ENCODE data around the gene COL25A1. TPM values are rescaled to one million over a fixed set of nuclear protein-coding genes. Genes with fewer than 3 reads are reported as not detected.
A peak's percentile ranks its signal among the peaks of the same experiment; 100 is the strongest.

Gene COL25A1
- total RNA-seq, 1 donor from 2014 or later = 14.1 TPM

DNA sequence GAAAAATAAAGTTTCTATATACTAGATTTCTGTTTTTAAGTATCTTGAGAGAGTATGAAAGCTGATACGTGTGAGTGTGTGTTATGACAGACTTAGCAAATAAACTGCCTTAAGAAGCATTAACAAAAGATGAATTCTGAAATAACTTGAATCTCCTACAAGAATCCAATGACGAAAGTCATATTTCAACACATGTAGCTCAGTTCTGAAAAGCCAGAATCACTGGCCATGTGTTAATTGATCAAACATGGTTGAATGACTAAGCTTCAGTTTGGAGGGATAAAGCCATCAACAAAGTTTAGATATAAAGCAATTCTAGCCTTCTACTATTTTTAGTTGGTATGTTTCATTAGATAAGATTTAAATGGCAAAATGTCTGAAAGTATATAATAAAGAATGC lies 451.1 kb downstream of the COL25A1 start:
- no peak for DNase-seq

DNA sequence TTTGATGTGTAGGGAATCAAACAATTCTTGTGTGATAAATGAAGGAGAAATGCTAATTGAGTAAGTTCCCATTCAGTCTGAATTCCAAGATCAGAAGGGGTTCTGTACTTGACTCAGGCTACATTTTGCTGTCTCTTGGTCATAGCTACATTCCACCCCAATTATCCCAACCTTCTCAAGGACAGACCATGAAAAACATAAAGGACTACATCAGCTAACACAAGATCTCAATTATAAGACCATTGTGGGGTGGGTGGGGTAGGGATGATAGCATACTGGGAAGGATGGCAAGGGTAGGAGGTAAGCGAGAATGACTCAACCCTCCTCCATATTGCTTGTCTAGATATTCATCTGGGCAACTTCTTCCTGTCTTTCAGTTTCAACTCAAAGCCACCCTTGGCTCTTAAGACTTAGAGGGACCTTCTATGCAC lies 452.2 kb downstream of the COL25A1 start:
- no peak for DNase-seq

DNA sequence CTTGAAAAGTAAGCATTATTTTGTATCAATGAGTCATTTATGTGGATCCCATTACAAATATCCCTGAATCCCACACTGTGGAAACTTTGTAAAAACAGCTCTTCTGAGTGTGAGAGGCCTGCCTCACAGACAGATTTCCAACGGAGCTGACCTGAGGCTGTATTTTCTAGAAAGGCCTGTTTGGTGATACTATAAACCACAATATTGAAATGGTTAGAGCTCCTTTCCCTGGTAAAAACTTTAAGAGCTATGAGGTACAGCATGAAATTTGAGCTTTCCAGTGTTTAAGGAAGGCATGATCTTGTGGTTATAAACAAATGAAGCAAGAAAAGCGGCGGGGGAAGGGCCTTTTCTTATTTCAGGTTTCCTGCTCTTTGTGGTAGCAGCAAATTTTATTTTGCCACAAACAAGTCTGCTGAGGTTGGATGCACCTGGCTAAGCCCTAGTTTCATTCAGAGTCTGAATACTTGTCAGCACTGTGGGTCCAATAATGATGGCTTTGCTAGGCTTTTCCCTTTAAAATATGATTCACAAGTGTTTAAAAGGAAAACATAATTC lies 452.8 kb downstream of the COL25A1 start:
- peak; percentile 27 for DNase-seq

DNA sequence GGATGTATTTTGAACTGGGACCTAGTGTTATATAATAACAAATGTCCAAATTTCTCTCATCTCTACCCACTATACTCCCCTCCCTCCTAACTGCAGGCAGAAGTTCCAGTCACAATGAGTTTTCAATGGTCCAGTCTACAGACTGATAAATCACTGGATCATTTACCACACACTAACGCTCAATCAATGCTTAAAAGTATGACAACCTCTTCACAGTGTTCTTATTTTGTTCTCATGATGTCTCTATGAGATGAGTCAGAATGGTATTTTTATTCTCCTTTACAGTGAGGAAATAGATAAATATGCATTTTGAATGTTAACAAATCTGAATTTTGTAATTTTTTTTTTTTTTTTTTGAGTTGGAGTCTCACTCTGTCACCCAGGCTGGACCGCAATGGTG lies 455.9 kb downstream of the COL25A1 start:
- no peak for DNase-seq

DNA sequence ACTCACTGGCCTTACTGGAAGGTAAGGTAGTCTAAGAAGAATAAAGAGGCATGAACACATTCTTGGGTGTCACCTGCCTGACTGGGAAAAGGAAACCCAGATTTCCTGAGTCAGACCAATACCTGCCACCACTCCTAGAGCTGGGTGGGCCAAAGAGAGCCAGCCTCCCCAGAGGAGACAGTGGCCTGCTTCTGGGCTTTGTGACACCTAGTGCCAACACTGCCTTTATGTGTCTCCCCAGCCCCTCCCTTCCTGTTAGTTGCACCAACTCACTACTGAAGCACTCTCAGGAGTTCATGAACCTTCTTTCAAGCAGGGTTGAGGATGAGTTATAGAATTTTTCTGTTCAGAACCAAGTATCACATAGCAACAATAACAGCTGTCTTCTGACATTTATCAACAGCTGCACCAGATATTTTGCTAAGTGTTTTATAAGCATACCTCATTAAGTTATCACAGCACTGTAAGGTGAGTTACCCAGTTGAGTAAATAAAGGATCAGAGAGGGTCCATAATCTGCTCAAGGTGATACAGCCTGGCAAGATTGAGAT lies 462.0 kb downstream of the COL25A1 start:
- no peak for DNase-seq

DNA sequence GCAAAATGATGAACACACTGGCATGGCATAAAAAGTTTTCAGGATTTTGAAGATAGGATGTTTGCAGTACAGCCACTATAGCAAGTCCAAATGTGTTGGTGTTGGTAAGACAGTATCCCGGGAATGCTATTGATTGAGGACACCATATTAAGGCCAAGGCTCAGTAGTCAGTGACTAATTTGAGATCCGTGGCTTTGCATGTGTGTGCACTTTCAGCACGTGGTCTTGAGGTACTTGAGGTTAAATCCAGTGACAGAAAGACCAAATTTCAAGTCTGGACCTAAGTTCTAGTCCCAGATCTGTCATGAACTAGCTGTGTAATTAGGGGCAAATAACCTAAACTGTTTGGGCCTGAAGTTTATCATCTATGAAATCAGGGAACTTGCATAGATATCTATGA lies 463.1 kb downstream of the COL25A1 start:
- DNase-seq = no peak

DNA sequence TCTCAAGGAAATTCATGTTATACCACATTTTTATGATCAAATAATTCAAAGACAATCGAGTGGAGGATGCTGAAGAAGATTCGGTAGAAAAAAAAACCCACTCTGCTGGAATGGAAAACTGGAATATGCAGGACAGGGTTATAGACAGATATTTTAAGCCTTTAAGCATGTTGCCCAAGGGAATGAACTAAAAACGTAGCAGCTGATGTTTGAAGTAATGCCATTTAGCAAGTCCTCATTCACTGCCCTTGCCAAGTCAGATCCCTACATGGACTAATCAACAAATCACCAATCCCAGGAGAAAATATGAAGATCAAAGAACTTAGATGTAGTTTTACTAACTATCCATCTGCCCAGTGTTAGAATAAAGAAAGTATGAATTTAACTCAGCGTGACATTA lies 464.0 kb downstream of the COL25A1 start:
- peak; percentile 66 for DNase-seq

DNA sequence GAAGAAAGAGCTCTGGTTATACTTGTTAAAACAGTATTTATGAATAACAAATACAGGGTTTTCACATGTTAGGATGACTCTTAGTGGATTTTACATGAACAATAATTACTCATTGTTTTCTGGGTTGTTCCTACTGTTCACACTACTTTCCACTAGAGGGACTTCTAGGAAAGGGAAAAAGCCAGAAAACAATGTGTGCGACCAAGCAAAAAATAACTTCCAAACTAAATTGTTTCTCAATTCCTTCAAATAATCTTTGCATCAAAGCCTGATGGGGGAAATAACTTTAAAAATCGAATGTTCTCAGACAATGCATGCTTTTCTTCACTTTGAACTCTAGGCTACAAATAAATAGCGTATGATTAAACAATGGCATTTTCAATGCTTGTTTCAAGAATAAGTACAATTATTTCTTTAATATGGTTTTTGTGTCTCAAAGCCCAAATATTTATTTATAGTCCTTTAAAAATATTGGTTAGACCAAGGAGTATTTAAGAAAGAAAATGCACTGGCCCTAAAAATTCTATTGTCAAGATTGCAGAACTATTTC lies 467.5 kb downstream of the COL25A1 start:
- peak; percentile 74 for DNase-seq

DNA sequence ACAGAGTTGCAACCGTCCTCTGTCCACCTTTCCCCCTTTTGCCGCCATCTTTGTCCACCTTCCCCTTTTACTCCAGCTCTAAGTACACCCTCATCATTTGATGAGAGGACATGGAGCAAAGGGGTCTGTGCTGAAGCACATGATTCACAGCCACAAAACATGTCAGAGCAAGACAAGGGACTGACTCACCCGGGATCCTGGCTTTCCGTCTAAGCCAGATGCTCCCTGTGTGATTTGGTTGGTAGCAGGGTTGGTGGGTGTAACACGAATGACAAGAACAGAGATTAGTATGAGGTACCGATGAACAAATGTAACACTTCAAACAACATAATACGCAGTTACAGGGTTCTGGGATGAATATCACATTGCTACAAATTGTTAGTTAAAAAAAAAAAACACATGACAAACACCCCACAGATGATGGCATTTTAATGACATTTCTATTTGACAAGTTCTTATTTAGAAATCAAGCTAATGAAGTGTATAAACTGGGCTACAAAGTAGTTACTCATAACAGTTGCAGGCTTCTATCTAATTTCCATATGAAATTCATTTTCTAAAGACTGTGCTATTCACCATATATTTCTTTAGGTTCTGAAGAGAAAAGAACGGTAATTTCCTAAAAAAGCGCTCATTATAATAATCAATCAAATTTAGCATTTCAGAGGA lies 468.2 kb downstream of the COL25A1 start:
- DNase-seq = no peak

DNA sequence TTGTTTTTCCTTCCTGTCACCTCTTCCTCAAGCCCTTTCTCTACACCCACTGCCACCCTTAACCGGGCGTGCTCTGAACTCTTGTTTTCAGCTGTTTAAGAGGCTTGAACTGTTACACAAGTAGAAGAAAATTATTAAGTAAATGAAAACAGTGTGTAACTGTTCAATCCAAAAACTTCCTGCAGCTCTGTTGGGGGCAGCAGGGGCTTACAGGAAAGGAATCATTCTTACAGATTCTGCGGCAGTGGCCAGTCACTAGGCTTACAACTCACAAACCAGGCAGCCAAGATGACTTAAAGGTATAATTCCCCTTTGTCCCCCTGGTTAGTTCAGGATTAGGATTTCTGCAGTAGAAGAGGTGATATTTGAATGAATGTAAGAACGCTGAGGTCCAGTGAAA lies 469.4 kb downstream of the COL25A1 start:
- DNase-seq = no peak

DNA sequence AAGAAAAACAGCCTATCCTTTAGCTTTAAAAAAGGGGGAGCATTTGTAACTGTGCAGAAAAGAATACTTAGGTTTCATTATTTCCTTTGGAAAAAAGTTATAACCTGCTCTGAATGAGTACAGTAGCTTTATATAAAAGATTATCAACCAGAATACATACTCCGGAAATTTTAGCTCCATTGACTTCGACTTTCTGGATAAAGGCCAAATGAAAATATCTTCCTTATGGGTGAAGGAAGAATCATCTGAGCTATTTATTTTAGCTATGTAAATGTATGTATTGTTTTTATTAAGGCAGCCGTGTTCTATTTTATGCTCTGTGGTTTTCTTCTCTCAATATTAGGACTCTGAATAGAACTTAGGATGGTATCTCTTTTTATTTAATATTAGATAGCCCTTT lies 470.6 kb downstream of the COL25A1 start:
- DNase-seq = peak; percentile 23

DNA sequence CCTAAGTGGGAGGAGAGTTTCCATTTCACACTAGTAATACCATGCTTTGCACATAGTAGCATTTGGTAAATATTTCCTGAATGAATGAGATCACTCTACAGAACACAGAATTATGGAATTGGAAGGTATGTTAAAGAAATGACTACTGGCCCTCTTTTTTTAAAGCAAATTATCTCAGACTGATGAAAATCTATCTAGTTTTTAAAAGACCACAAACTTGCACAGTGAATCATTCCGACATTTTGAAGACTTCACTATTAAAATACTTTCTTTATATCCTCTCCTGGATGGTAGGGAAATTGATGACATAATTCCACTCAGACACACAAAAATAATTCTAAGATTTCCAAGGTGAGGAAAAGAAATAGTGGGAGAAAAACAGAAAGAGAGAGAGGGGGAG lies 471.2 kb downstream of the COL25A1 start:
- DNase-seq = no peak

DNA sequence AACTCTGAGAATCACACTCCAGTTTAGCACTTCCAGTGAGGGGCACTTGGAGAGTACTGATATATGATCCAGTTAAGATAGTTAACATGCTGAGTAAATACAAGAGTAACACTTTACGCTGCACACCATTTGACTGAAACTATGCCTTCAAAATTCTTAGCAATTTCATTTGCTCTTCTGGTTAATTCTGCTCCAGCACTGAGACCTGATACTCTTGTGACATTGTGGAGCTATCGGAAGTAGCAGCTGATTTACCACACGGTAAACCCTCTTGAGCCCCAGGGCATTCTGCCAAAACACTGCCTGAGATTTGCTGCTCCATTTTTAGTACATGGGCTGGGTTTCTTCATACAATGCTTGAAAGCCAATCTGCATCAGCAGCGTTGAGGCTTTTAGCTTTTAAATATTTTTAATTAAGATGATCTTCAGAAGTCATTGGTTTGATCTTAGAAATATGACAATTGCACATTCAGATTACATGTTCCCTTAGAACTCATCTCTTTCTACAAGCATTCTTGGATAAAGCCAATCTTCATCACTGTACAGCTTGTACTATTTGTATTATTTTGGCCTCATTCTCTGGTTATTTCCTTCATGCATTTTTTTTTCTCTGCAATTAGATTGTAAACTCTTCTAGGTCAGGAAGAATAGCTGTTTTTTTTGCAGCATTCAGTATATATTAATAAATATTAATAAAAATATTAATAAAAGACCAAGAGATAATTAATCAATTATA lies 471.8 kb downstream of the COL25A1 start:
- DNase-seq = peak; percentile 93

DNA sequence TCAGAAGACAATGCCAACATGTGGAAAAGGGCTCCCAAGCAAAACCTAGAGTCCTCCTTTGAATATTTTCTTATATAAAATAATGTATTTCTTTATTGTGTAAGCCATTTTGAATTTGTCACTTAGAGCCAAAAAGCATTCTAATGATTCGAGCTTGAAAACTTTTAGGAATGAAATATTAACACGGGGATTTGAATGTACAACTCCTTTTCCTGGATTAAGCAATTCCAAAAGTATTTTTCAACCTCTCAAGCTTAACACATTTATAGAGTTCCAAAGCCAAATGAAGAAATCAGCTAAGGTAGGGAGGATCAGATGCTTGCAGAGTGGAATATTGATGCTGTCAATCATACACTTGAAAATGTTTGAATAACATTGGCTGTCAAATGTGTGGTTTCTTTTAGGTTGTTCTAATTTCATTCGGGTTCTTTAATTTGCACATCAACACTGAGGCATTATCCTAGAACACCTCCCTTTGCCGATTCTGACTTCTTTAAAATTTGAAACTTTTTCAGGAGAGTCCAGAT lies 472.4 kb downstream of the COL25A1 start:
- DNase-seq = no peak

DNA sequence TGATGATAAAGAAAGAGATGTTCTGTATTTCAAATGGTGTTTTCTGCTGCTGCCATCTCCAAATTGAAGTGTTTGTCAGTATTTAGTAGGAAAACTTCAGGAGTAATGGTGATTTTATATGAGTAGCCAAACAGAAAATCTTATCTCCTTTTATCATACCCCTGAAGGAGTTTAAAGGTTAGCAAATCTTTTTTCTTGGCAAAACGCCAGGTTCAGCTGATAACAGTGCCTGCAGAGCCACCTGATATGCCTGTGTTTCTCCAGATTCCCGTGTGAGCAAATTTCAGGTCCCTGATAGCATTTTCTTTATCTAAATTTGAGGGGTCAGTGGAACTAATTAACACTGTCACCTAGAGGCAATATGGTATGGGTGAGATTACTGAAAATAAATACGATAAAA lies 473.8 kb downstream of the COL25A1 start:
- DNase-seq = no peak

DNA sequence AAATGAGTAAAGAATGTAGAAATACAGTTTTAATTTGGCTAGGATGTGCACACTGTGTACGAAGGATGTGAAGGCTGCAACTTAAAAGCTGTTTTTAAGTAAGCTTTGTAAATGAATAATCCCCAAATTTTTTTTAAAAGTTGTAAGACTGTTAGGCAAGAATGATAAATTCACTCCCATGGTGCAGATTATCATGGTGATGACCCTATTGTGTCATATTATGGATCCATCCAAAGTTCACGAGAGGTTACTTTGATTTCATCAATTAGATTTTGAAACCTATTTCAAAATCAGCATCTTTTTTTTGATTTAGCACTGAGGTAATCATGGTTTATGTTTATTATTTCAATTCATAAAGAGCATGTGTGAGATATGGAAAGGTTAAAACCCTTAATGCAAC lies 476.7 kb downstream of the COL25A1 start:
- no peak for DNase-seq

DNA sequence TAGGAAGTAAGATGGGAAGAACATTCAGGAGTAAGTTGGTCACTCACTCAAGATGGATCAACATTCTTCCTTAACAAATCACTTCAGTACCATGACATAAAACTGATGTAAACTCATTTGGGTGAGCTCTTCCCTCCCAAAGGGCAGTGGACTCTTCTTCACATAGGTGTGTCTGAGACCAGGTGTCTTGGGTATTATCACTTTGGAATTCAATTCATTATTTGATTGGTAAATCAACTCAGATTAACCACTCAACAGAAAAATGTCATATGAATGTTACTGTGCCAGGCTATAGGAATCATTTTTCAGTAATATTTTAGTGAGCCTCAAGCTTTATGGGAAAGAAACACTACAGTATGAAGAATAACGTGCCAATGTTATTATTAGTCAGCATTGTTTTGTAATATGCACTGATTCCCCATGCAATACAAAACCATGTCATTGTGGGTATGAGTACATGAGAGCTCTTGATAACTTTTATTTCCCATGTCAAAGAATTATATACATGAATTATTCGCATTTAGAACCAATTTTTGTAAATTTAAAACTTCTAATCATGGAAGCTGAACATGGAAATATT lies 481.0 kb downstream of the COL25A1 start:
- no peak for DNase-seq

DNA sequence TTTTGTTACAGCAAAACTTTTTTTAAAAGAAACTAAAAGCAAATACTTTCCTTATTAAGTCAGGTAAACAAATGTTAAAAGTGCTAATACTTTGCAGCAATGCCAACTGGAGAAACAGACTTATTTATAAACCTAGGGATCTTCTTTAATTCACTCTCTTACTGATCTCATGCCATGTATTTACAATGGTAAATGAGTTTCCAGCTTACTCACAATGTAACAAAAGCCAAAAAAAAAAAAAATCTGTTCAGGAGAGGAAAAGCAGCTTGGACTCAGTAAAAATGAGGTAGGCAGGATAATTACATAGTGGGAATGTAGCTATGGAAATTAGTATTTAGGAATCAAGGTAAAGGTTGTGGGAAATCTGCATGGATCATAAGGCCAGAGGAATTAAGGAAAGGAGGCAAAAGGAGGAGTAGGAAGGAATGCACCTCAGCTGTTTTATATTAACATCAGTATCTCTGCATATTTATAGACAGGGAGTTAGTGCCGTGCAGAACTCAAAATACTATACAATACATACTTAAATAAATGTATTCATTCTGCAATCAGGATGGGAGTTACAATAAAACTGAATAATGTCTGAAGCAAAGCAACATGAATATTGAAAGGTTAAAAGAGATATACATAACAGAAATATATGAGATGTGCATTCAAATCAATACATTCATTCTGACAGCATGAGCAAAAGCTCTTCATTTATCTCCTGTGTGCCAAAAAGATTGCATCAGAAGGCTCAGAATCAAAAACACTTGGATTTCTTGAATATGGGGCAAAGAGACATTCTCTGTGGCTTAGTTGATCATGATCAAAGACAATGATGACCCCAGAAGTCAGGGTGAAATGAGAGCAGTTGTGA lies 481.7 kb downstream of the COL25A1 start:
- no peak for DNase-seq

DNA sequence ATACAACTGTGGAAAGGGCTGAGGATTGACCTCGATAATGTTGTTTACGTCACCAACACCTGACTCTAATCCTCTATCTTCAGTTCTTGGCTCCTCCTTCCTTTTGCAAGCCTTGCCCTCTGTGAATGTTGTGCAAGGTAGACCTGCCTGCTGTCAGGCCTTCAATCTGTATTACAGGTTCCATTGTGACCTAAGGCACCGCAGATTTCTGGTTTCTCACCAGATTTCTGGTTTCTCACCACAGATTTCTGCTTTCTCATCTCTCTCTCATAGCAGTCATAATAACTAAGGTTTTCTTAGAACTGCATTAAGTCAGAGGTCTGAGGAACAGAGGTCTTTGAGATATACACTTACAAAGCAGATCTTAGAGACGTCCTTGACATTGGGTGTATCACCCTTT lies 488.1 kb downstream of the COL25A1 start:
- DNase-seq = no peak

DNA sequence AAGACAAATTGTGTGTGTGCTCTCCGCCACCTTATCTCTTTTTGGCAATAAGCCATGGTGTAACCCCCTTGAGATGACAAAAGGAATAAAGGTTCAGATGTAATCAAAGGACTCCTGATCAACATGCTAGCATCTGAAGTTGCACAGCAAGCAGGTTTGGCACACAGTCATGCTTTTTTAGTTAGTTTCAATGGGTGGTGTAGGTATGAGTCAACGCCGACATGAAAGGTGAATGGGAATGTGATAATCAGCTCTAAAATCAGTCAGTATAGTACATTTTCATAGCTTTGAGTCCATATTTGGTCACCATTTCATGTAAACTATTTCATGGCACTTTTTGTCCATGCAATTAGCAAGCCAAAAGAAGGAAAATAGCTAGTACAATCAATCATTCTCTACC lies 489.2 kb downstream of the COL25A1 start:
- no peak for DNase-seq

DNA sequence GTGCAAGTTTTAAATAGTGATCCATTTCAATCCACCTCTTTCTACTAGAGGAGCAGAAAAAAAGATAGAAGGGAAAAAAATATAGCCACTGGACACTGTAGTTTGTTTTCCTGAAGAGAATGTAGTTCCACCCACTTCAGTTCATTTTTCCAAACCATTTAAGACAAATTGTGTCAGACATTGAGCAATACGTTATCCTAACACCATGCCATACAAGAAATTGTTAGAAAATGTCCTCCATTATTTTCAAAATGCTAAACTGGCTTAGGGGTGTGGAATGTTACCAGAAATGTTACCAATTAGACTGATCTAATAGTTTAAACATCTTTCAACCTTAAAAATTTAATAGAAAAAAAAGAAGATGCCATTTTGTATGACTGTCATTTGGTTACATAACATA lies 491.0 kb downstream of the COL25A1 start:
- no peak for DNase-seq

DNA sequence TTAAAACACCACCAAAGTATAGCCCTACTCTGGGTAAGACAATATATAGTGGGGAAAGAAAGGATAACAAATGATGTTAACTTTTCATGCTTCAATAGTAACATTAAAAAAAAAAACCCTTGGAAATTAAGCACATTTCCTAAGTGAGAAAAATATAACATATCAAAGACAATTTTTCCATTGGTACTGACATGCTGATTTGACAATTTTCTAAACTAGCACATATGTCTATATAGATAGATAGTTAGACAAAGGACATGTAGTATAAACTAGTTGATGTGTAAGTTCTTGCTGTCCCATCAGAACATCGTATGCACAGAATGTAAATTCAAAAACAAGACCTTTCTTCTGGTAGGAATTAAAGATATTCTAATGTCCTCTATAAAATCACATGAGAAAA lies 492.4 kb downstream of the COL25A1 start:
- no peak for DNase-seq

Data from tongue (tissue), 2 donors.